ENCODE data around the gene ACOX3. TPM values are rescaled to one million over a fixed set of nuclear protein-coding genes. Genes with fewer than 3 reads are reported as not detected.

Gene ACOX3
- total RNA-seq, 1 donor from 2014 or later: 23.8 TPM

DNA sequence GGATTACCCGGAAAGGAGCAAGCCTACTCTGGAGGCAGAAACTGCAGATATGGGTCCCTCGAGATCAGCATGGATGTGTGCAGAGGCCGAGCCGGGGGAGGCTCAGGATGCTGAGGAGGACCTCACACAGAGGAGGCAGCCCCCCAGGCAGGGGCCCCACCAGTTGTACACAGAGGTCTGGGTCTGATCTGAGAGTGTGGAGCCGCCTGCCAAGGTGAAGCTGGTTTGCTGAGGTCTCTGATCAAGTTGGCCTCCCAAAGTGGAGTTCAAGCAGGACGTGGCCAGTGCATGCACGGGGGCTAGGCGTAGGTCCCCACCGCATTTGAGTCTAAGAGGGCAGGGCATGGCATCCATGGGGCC is 35.0 kb downstream of the ACOX3 start:
- Mint-ChIP-seq H3K4me3 (ENCODE audit: unreplicated experiment) (no peak overlapping the region), H3K27ac (ENCODE audit: unreplicated experiment) (no peak overlapping the region), H3K4me1 (ENCODE audit: low read depth, unreplicated experiment) (peaks cover 19% of the 10 kb centered on the region), H3K36me3 (ENCODE audit: unreplicated experiment) (peaks cover 8% of the 10 kb centered on the region), H3K9me3 (ENCODE audit: unreplicated experiment) (peaks cover 8% of the 10 kb centered on the region), H3K27me3 (ENCODE audit: unreplicated experiment) (peaks cover 3% of the 10 kb centered on the region)
- no peak for DNase-seq
- TF ChIP-seq, protein P1, sequence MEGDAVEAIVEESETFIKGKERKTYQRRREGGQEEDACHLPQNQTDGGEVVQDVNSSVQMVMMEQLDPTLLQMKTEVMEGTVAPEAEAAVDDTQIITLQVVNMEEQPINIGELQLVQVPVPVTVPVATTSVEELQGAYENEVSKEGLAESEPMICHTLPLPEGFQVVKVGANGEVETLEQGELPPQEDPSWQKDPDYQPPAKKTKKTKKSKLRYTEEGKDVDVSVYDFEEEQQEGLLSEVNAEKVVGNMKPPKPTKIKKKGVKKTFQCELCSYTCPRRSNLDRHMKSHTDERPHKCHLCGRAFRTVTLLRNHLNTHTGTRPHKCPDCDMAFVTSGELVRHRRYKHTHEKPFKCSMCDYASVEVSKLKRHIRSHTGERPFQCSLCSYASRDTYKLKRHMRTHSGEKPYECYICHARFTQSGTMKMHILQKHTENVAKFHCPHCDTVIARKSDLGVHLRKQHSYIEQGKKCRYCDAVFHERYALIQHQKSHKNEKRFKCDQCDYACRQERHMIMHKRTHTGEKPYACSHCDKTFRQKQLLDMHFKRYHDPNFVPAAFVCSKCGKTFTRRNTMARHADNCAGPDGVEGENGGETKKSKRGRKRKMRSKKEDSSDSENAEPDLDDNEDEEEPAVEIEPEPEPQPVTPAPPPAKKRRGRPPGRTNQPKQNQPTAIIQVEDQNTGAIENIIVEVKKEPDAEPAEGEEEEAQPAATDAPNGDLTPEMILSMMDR (IDR thresholded peaks at IDR 0.05; ENCODE audit: partially characterized antibody, unreplicated experiment): no peak

DNA sequence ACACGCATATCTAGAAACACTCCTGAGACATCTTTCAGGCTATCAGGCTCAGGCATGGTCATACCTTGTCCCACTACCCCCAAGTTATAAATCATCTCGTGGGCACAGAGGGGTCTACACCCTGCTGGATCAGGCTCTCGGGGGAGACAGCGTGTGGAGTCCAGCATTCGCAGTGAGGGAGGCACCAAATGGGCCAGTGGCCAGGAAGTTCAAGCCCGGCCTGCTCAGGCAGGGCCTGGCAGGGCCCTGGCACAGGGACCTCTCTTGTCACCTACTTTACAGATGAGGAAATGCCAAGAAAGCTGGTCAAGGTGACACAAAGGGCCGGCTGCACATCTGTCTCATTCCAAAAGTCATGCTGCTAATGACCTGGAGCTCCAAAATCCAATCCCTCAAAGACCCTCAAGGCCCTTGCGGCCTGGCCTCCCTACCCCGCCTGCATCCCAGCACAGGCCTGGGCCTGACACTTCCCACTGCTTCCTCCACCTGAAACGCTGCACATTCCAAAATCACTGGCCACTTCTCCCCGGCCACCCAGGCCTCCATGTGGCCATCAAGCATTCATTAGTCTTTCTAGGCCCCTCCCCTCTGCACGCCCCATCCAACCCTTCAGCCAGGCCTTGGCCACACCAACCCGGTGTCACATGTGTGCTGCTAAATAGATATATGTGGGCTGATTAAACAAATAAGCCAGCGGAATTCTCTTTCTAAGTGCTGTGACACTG is 35.6 kb downstream of the ACOX3 start:
- DNase-seq: no peak
- peaks cover 8% of the 10 kb centered on the region for H3K36me3 Mint-ChIP-seq (ENCODE audit: unreplicated experiment)
- H3K9me3 Mint-ChIP-seq (ENCODE audit: unreplicated experiment): peaks cover 8% of the 10 kb centered on the region
- H3K4me3 Mint-ChIP-seq (ENCODE audit: unreplicated experiment): no peak overlapping the region
- no peak overlapping the region for H3K27ac Mint-ChIP-seq (ENCODE audit: unreplicated experiment)
- peaks cover 3% of the 10 kb centered on the region for H3K27me3 Mint-ChIP-seq (ENCODE audit: unreplicated experiment)
- TF ChIP-seq, protein P1 (IDR thresholded peaks at IDR 0.05; ENCODE audit: partially characterized antibody, unreplicated experiment): no peak
- peaks cover 16% of the 10 kb centered on the region for H3K4me1 Mint-ChIP-seq (ENCODE audit: low read depth, unreplicated experiment)

DNA sequence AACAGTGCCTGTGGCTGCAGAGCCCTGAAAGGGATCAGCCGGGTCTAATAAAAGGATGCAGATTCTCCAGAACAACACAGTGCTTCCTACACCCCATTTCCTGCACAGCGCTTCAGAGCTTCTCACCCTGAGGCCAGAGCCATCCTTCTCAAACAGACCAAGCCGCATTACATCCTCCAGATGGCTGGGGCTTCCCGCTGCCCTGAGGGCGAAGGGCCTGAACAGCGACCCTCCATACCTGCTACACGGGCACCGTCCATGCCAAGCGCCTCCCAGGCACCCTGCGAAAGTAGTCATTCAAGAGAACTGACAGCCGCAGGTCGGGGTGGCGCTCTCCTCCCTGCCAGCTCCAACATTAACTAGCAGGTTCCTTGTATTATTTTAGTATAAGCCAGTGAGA is 36.5 kb downstream of the ACOX3 start:
- TF ChIP-seq, protein P1 (IDR thresholded peaks at IDR 0.05; ENCODE audit: partially characterized antibody, unreplicated experiment): no peak
- Mint-ChIP-seq H3K27ac (ENCODE audit: unreplicated experiment) (no peak overlapping the region), H3K36me3 (ENCODE audit: unreplicated experiment) (peaks cover 8% of the 10 kb centered on the region), H3K4me3 (ENCODE audit: unreplicated experiment) (no peak overlapping the region), H3K4me1 (ENCODE audit: low read depth, unreplicated experiment) (peaks cover 8% of the 10 kb centered on the region), H3K27me3 (ENCODE audit: unreplicated experiment) (peaks cover 3% of the 10 kb centered on the region), H3K9me3 (ENCODE audit: unreplicated experiment) (peaks cover 8% of the 10 kb centered on the region)
- DNase-seq: no peak

DNA sequence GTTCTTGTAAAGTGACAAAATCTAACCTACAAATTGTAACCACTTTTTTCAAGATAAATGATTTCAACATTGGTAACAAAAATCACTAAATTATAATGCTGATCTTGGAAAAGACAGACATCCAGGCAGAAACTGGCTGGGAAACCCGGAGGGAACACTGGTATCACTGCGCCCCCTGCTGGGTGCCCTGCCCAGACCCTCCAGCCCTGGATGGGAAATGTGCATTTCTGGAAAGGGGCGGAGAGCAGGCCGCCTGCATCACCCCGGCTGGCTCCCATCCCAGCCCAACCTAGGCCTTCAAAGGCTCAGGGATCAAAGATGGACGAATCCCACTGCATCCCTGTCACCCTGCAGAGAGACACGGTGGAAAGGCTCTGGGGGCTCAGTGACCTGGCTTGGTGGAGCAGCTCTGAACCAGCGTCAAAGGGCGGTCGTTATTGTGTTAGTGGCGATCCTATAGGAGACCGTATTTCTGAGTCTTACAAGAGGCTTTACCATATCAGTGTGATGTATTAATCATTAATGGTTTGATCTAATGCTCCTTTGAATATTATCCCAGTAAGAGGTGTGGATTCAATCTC is 37.3 kb downstream of the ACOX3 start:
- TF ChIP-seq, protein P1 (IDR thresholded peaks at IDR 0.05; ENCODE audit: partially characterized antibody, unreplicated experiment): peak; percentile 95
- H3K27ac Mint-ChIP-seq (ENCODE audit: unreplicated experiment): peak overlapping the region; percentile 22
- peaks cover 8% of the 10 kb centered on the region for H3K36me3 Mint-ChIP-seq (ENCODE audit: unreplicated experiment)
- peaks cover 3% of the 10 kb centered on the region for H3K27me3 Mint-ChIP-seq (ENCODE audit: unreplicated experiment)
- H3K4me3 Mint-ChIP-seq (ENCODE audit: unreplicated experiment): peak overlapping the region; percentile 30
- DNase-seq: peak; percentile 94
- peaks cover 7% of the 10 kb centered on the region for H3K4me1 Mint-ChIP-seq (ENCODE audit: low read depth, unreplicated experiment)
- peaks cover 8% of the 10 kb centered on the region for H3K9me3 Mint-ChIP-seq (ENCODE audit: unreplicated experiment)

DNA sequence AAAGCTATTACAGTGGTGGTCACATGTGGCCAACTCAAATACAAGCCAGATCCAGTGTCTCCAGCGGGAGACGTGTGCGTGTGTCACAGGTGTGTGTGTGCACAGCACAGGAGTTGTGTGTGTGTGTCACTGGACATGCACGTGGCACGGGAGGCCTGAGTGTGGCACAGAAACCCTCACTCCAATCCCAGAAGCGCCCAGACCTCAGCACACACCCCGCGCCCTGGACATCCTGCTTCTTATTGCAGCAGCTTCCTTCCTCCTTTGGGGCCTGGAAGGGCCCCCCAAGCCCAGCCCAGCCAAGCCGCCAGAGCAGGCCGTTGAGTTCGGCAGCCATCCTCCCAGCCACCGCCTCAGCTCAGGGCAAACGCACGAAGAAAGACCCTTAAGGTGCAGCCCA is 37.9 kb downstream of the ACOX3 start:
- peaks cover 7% of the 10 kb centered on the region for H3K4me1 Mint-ChIP-seq (ENCODE audit: low read depth, unreplicated experiment)
- TF ChIP-seq, protein P1 (IDR thresholded peaks at IDR 0.05; ENCODE audit: partially characterized antibody, unreplicated experiment): no peak
- peaks cover 3% of the 10 kb centered on the region for H3K27me3 Mint-ChIP-seq (ENCODE audit: unreplicated experiment)
- H3K4me3 Mint-ChIP-seq (ENCODE audit: unreplicated experiment): no peak overlapping the region
- H3K9me3 Mint-ChIP-seq (ENCODE audit: unreplicated experiment): peaks cover 6% of the 10 kb centered on the region
- H3K36me3 Mint-ChIP-seq (ENCODE audit: unreplicated experiment): peaks cover 8% of the 10 kb centered on the region
- no peak overlapping the region for H3K27ac Mint-ChIP-seq (ENCODE audit: unreplicated experiment)
- DNase-seq: no peak

Data from glutamatergic neuron (in vitro differentiated cells).